ENCODE measurements around the gene ELL2. TPM values are rescaled to one million over a fixed set of nuclear protein-coding genes. Genes with fewer than 3 reads are reported as not detected.
A peak's percentile ranks its signal among the peaks of the same experiment; 100 is the strongest.

ELL2 gene
- total and polyA plus RNA-seq, 2 of the 13 experiments (the other 11 are each of a cell fraction or from before 2014, with no cell fraction given): 78.9 to 97.1 TPM

DNA sequence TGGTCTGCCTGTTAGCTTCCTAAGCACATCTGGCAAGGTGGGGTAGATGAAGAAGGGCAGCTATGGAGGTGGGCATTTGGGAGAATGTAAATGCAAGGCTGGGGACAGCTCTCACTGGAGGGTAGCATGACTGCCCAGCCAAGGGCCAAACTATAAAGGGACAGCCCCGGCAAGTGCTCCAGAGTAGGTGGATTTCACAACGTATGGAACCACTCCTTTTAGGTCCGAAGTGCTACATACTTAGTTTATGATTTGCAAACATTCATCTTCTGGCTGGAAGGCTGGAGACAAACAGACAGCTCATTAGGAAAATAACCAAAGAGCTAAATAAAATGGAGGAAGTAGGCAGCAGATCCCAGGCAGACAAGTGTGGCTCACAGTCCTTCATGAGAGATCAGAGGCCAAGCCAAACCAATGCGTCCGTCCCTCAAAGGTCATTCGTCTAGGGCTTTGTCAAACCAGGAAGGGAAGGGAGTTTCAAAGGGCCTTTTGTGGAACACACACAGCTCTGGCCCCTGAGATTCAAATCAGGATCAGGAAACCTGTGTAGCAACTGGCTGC, 96.6 kb downstream of the ELL2 start (continued):
- TF ChIP-seq ZBTB38 (CRISPR knock-in tag; IDR thresholded peaks at IDR 0.05): 0 out of 2 replicates have a peak, but pooled peaks have one; percentile 27
- TF ChIP-seq TBX2 (CRISPR knock-in tag; IDR thresholded peaks at IDR 0.05; ENCODE audit: borderline replicate concordance): peak; percentile 97
- TF ChIP-seq JARID2 (CRISPR knock-in tag; IDR thresholded peaks at IDR 0.05; ENCODE audit: insufficient replicate concordance): peak; percentile 84
- TF ChIP-seq ZNF343 (CRISPR knock-in tag; IDR thresholded peaks at IDR 0.05): no peak
- TF ChIP-seq NR2F6 (IDR thresholded peaks at IDR 0.05): peak; percentile 91
- TF ChIP-seq NR2F6 (CRISPR knock-in tag; IDR thresholded peaks at IDR 0.05): peak; percentile 93
- no peak for TF ChIP-seq PCBP1 (IDR thresholded peaks at IDR 0.05; ENCODE audit: borderline replicate concordance, low read depth, low read length)
- TF ChIP-seq, protein P1, sequence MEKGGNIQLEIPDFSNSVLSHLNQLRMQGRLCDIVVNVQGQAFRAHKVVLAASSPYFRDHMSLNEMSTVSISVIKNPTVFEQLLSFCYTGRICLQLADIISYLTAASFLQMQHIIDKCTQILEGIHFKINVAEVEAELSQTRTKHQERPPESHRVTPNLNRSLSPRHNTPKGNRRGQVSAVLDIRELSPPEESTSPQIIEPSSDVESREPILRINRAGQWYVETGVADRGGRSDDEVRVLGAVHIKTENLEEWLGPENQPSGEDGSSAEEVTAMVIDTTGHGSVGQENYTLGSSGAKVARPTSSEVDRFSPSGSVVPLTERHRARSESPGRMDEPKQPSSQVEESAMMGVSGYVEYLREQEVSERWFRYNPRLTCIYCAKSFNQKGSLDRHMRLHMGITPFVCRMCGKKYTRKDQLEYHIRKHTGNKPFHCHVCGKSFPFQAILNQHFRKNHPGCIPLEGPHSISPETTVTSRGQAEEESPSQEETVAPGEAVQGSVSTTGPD (CRISPR knock-in tag; IDR thresholded peaks at IDR 0.05): peak; percentile 42; the same call in 1 of the 2 replicates
- TF ChIP-seq ZNF703 (CRISPR knock-in tag; IDR thresholded peaks at IDR 0.05; ENCODE audit: borderline replicate concordance): no peak
- peak; percentile 92 for TF ChIP-seq RARA (CRISPR knock-in tag; IDR thresholded peaks at IDR 0.05)
- TF ChIP-seq ZNF362 (CRISPR knock-in tag; IDR thresholded peaks at IDR 0.05; ENCODE audit: borderline replicate concordance): peak; percentile 48; the same call in 1 of the 2 replicates
- peak; percentile 40 for TF ChIP-seq ZFY (CRISPR knock-in tag; IDR thresholded peaks at IDR 0.05)
- peak; percentile 78 for TF ChIP-seq ASH2L (IDR thresholded peaks at IDR 0.05; ENCODE audit: insufficient read length, low read depth, low read length)
- TF ChIP-seq, protein P2, sequence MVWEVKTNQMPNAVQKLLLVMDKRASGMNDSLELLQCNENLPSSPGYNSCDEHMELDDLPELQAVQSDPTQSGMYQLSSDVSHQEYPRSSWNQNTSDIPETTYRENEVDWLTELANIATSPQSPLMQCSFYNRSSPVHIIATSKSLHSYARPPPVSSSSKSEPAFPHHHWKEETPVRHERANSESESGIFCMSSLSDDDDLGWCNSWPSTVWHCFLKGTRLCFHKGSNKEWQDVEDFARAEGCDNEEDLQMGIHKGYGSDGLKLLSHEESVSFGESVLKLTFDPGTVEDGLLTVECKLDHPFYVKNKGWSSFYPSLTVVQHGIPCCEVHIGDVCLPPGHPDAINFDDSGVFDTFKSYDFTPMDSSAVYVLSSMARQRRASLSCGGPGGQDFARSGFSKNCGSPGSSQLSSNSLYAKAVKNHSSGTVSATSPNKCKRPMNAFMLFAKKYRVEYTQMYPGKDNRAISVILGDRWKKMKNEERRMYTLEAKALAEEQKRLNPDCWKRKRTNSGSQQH (CRISPR knock-in tag; IDR thresholded peaks at IDR 0.05; ENCODE audit: low read depth): peak; percentile 36; the same call in 1 of the 2 replicates
- no peak for TF ChIP-seq FOXP1 (IDR thresholded peaks at IDR 0.05)
- TF ChIP-seq FOXP1 (CRISPR knock-in tag; IDR thresholded peaks at IDR 0.05): peak; percentile 82
- TF ChIP-seq, protein P3, sequence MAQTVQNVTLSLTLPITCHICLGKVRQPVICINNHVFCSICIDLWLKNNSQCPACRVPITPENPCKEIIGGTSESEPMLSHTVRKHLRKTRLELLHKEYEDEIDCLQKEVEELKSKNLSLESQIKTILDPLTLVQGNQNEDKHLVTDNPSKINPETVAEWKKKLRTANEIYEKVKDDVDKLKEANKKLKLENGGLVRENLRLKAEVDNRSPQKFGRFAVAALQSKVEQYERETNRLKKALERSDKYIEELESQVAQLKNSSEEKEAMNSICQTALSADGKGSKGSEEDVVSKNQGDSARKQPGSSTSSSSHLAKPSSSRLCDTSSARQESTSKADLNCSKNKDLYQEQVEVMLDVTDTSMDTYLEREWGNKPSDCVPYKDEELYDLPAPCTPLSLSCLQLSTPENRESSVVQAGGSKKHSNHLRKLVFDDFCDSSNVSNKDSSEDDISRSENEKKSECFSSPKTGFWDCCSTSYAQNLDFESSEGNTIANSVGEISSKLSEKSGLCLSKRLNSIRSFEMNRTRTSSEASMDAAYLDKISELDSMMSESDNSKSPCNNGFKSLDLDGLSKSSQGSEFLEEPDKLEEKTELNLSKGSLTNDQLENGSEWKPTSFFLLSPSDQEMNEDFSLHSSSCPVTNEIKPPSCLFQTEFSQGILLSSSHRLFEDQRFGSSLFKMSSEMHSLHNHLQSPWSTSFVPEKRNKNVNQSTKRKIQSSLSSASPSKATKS (CRISPR knock-in tag; IDR thresholded peaks at IDR 0.05): no peak
- TF ChIP-seq YEATS4 (CRISPR knock-in tag; IDR thresholded peaks at IDR 0.05; ENCODE audit: borderline replicate concordance): peak; percentile 47; the same call in 1 of the 2 replicates
- peak; percentile 83; the same call in 1 of the 2 replicates for TF ChIP-seq CBX5 (CRISPR knock-in tag; IDR thresholded peaks at IDR 0.05; ENCODE audit: borderline replicate concordance)
- TF ChIP-seq FOXJ3 (CRISPR knock-in tag; IDR thresholded peaks at IDR 0.05; ENCODE audit: borderline replicate concordance): peak; percentile 79; the same call in 1 of the 2 replicates
- no peak for TF ChIP-seq ZNF234 (CRISPR knock-in tag; conservative IDR thresholded peaks at IDR 0.05)
- TF ChIP-seq NCOR1 (IDR thresholded peaks at IDR 0.05; ENCODE audit: borderline replicate concordance, low read length): peak; percentile 91
- no peak for TF ChIP-seq ZNF33A (CRISPR knock-in tag; IDR thresholded peaks at IDR 0.05; ENCODE audit: borderline replicate concordance)

Data from HepG2 (cell line).